ENCODE results near the gene OR52E4. TPM values are rescaled to one million over a fixed set of nuclear protein-coding genes. Genes with fewer than 3 reads are reported as not detected.

OR52E4 gene
- total RNA-seq, 4 donors from 2014 or later: not detected

DNA sequence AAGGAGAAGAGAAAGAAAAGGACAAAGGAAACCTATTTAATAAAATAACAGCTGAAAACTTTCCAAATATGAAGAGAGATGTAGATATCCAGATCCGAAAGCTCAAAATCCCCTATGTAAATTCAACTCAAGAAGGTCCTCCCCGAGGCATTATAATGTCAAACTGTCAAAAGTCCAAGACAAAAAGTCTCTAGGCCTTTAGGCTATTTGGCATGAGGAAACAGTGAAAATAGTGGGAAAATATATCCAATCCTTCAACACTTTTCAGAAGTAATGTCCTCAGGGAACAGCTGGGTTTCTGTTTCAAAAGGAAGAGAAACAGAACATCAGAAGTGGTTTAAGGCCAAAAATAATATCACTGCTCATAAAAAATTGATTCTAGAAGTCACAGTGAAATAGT, 1.9 kb upstream of the OR52E4 start:
- Histone ChIP-seq H3K27me3 (no peaks in the 10 kb centered on the region), H3K9me3 (no peaks in the 10 kb centered on the region), H3K4me3 (no peak overlapping the region), H3K4me1 (no peaks in the 10 kb centered on the region), H3K36me3 (no peaks in the 10 kb centered on the region), H3K27ac (no peak overlapping the region)
- 37% methylated on average over 2 of the region's 2 CpGs for WGBS
- TF ChIP-seq POLR2AphosphoS5 (IDR thresholded peaks at IDR 0.05) (no peak), POLR2A (IDR thresholded peaks at IDR 0.05) (no peak), EP300 (IDR thresholded peaks at IDR 0.05) (no peak)
- TF ChIP-seq, protein P1, sequence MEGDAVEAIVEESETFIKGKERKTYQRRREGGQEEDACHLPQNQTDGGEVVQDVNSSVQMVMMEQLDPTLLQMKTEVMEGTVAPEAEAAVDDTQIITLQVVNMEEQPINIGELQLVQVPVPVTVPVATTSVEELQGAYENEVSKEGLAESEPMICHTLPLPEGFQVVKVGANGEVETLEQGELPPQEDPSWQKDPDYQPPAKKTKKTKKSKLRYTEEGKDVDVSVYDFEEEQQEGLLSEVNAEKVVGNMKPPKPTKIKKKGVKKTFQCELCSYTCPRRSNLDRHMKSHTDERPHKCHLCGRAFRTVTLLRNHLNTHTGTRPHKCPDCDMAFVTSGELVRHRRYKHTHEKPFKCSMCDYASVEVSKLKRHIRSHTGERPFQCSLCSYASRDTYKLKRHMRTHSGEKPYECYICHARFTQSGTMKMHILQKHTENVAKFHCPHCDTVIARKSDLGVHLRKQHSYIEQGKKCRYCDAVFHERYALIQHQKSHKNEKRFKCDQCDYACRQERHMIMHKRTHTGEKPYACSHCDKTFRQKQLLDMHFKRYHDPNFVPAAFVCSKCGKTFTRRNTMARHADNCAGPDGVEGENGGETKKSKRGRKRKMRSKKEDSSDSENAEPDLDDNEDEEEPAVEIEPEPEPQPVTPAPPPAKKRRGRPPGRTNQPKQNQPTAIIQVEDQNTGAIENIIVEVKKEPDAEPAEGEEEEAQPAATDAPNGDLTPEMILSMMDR (IDR thresholded peaks at IDR 0.05): no peak
- DNase-seq (ENCODE audit: low spot score in 2 of 2): no peak

DNA sequence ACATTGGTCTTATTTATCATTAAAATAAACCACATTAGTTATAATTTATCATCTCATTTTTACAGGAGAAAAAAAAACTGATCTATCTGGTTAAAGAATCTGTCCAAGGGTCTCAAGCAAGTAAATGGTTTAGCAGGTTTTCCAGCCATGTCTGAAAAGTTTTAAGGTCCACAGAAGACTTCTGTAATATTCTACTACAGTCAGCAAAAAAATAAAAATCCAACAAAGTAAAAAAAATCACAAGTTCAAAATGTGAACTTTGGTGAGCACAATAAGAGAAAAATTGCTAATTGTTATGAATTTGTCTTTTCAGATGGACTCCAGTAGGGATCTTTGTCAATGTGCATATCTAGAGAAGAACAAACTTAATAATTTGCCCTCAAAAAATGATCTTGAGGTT, 1.3 kb downstream of the OR52E4 start:
- Histone ChIP-seq H3K9me3 (no peaks in the 10 kb centered on the region), H3K27ac (no peak overlapping the region), H3K27me3 (no peaks in the 10 kb centered on the region), H3K4me1 (no peaks in the 10 kb centered on the region), H3K36me3 (no peaks in the 10 kb centered on the region), H3K4me3 (no peak overlapping the region)
- no peak for DNase-seq (ENCODE audit: low spot score in 2 of 2)
- TF ChIP-seq POLR2A (IDR thresholded peaks at IDR 0.05) (no peak), POLR2AphosphoS5 (IDR thresholded peaks at IDR 0.05) (no peak), EP300 (IDR thresholded peaks at IDR 0.05) (no peak)
- TF ChIP-seq, protein P1 (IDR thresholded peaks at IDR 0.05): no peak

DNA sequence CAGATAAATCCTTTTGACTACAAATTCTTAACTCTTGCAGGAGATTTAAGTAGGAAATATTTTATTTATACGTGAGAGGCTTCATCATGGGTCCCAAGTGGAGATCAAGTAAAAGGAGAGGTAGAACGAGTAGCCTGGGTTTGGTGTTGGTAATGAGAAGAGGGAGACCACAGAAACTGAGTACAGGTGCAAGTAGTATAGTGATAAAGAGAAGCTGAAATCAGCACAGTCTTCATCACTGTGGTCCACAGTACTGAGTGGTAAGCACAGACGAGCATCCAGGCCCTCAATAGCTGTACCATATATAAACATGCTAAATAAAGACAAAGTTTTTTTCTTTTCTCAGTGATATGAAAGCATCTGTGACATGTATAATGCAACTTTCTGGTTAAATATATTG, 6.7 kb downstream of the OR52E4 start:
- no peak for DNase-seq (ENCODE audit: low spot score in 2 of 2)
- 66% methylated on average over 3 of the region's 3 CpGs for WGBS
- no peak for TF ChIP-seq POLR2A (IDR thresholded peaks at IDR 0.05)
- TF ChIP-seq, protein P1 (IDR thresholded peaks at IDR 0.05): no peak
- TF ChIP-seq POLR2AphosphoS5 (IDR thresholded peaks at IDR 0.05): no peak
- no peak for TF ChIP-seq EP300 (IDR thresholded peaks at IDR 0.05)
- Histone ChIP-seq H3K36me3 (no peaks in the 10 kb centered on the region), H3K27ac (no peak overlapping the region), H3K9me3 (no peaks in the 10 kb centered on the region), H3K4me3 (no peak overlapping the region), H3K4me1 (no peaks in the 10 kb centered on the region), H3K27me3 (no peaks in the 10 kb centered on the region)

DNA sequence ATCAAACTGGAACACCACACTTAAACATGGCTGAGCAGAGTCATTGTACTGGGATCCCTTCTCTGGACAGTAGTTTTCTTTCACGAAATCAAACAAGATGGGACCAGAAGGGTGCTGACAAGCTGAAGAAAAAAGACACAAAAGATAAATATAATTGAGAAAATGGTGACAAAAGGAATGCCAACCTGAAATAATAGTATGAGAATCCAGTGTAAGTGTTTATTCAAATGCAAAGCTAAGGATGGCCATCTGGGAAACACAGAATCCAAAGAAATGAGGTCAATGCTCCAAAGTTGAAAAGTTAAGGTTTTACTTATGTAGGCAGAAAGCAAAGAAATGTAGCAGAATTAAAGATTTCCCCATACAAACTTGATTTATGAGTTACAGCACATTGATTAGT, 7.2 kb downstream of the OR52E4 start:
- H3K9me3 ChIP-seq: no peaks in the 10 kb centered on the region
- WGBS: 66% methylated on average over 1 of the region's 1 CpG
- no peaks in the 10 kb centered on the region for H3K4me1 ChIP-seq
- TF ChIP-seq POLR2AphosphoS5 (IDR thresholded peaks at IDR 0.05): no peak
- TF ChIP-seq EP300 (IDR thresholded peaks at IDR 0.05): no peak
- no peak for TF ChIP-seq POLR2A (IDR thresholded peaks at IDR 0.05)
- TF ChIP-seq, protein P1 (IDR thresholded peaks at IDR 0.05): no peak
- DNase-seq (ENCODE audit: low spot score in 2 of 2): no peak
- no peak overlapping the region for H3K4me3 ChIP-seq
- H3K36me3 ChIP-seq: no peaks in the 10 kb centered on the region
- no peak overlapping the region for H3K27ac ChIP-seq
- H3K27me3 ChIP-seq: no peaks in the 10 kb centered on the region

DNA sequence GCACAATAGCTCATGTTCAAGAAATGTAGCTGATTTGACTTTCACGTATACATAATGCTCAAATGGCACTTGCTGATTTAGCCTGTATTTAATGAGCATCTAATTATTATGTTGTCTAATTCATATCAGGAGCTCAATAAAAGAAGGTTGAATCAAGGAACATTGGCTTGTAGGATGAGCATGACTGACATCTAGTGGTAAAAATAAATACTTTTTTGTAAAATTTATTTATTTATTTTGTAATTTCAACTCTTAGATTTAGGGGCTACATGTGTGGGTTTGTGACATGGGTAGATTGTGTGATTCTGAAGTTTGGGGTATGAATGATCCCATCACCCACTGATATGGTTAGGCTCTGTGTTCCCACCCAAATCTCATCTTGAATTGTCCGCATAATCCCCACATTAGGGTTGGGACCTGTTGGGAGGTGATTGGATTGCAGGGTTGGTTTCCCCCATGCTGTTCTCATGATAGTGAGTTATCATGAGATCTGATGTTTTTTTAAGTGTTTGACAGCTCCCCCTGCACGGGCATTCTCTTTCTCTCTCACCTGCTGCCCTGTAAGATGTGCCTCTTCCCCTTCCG, 10.9 kb downstream of the OR52E4 start:
- no peaks in the 10 kb centered on the region for H3K9me3 ChIP-seq
- DNase-seq (ENCODE audit: low spot score in 2 of 2): no peak
- no peak for TF ChIP-seq EP300 (IDR thresholded peaks at IDR 0.05)
- no peak for TF ChIP-seq POLR2AphosphoS5 (IDR thresholded peaks at IDR 0.05)
- TF ChIP-seq, protein P1 (IDR thresholded peaks at IDR 0.05): peak in 1 of 2 donors; percentile 16
- TF ChIP-seq POLR2A (IDR thresholded peaks at IDR 0.05): no peak
- no peaks in the 10 kb centered on the region for H3K27me3 ChIP-seq
- no peak overlapping the region for H3K4me3 ChIP-seq
- H3K4me1 ChIP-seq: no peaks in the 10 kb centered on the region
- 68% methylated on average over 4 of the region's 4 CpGs for WGBS
- no peak overlapping the region for H3K27ac ChIP-seq
- H3K36me3 ChIP-seq: no peaks in the 10 kb centered on the region

All from suprapubic skin (tissue), 4 donors.